Measurements from ENCODE around the gene CFAP70. TPM values are rescaled to one million over a fixed set of nuclear protein-coding genes. Genes with fewer than 3 reads are reported as not detected.

Gene CFAP70
- total RNA-seq, 1 experiment from 2014 or later = 2.9 TPM

DNA sequence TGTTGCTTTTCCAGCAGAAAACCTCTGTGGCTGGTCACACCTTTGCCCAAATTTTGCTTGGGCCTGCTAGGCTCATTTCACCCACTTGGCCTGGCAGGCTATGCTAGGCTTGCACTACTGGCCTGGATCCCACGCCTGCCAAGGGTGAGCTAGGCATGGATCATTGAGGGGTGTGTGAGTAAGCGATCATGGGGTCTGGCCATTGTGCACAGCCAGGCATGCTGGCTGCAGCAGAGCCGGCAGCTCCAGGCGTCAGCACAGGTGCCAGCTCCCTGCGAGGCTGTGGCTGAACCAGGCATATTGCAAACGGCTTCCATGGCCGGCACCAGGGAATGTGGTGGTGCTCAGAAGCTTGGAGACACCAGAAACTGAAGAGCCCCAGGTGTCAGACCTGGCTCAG lies 19.2 kb downstream of the CFAP70 start:
- H3K27me3 ChIP-seq (ENCODE audit: insufficient read depth, low read length) = no peaks in the 10 kb centered on the region
- no peak overlapping the region for H3K27ac ChIP-seq (ENCODE audit: low read depth, low read length)
- no peaks in the 10 kb centered on the region; a peak in 1 of 4 replicates for H3K9me3 ChIP-seq (ENCODE audit: control insufficient read depth in 1 of 2, insufficient read depth in 1 of 2, low read depth in 1 of 2, low read length in 2 of 2)
- no peak overlapping the region for H2AFZ ChIP-seq (ENCODE audit: low read depth, low read length, poor library complexity, severe bottlenecking)
- CTCF ChIA-PET = no interaction called here
- H3K4me3 ChIP-seq (replicated peaks in 1 of 2; ENCODE audit: low read depth in 1 of 2, low read length in 2 of 2) = no peak overlapping the region
- no peak overlapping the region; the same call in 1 of the 2 replicates for H3K4me2 ChIP-seq (ENCODE audit: low read length)
- H3K36me3 ChIP-seq (ENCODE audit: control insufficient read depth in 1 of 2, insufficient read depth in 2 of 2, low read length in 2 of 2) = no peaks in the 10 kb centered on the region; a peak in 1 of 4 replicates
- TF ChIP-seq, protein P1, sequence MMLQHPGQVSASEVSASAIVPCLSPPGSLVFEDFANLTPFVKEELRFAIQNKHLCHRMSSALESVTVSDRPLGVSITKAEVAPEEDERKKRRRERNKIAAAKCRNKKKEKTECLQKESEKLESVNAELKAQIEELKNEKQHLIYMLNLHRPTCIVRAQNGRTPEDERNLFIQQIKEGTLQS (IDR thresholded peaks at IDR 0.05) = no peak
- TF ChIP-seq, protein P2, sequence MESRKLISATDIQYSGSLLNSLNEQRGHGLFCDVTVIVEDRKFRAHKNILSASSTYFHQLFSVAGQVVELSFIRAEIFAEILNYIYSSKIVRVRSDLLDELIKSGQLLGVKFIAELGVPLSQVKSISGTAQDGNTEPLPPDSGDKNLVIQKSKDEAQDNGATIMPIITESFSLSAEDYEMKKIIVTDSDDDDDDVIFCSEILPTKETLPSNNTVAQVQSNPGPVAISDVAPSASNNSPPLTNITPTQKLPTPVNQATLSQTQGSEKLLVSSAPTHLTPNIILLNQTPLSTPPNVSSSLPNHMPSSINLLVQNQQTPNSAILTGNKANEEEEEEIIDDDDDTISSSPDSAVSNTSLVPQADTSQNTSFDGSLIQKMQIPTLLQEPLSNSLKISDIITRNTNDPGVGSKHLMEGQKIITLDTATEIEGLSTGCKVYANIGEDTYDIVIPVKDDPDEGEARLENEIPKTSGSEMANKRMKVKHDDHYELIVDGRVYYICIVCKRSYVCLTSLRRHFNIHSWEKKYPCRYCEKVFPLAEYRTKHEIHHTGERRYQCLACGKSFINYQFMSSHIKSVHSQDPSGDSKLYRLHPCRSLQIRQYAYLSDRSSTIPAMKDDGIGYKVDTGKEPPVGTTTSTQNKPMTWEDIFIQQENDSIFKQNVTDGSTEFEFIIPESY (IDR thresholded peaks at IDR 0.05; ENCODE audit: extremely low read depth, insufficient replicate concordance, low read length) = no peak
- TF ChIP-seq, protein P3, sequence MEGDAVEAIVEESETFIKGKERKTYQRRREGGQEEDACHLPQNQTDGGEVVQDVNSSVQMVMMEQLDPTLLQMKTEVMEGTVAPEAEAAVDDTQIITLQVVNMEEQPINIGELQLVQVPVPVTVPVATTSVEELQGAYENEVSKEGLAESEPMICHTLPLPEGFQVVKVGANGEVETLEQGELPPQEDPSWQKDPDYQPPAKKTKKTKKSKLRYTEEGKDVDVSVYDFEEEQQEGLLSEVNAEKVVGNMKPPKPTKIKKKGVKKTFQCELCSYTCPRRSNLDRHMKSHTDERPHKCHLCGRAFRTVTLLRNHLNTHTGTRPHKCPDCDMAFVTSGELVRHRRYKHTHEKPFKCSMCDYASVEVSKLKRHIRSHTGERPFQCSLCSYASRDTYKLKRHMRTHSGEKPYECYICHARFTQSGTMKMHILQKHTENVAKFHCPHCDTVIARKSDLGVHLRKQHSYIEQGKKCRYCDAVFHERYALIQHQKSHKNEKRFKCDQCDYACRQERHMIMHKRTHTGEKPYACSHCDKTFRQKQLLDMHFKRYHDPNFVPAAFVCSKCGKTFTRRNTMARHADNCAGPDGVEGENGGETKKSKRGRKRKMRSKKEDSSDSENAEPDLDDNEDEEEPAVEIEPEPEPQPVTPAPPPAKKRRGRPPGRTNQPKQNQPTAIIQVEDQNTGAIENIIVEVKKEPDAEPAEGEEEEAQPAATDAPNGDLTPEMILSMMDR (IDR thresholded peaks at IDR 0.05 in 2 of 3, conservative IDR thresholded peaks at IDR 0.05 in 1 of 3; ENCODE audit: borderline replicate concordance in 1 of 3, insufficient read depth in 1 of 3, low read depth in 2 of 3, low read length in 2 of 3) = no peak
- TF ChIP-seq ZNF274 (IDR thresholded peaks at IDR 0.05; ENCODE audit: low read depth, low read length) = no peak
- TF ChIP-seq SRF (IDR thresholded peaks at IDR 0.05; ENCODE audit: low read depth) = no peak
- TF ChIP-seq CEBPB (IDR thresholded peaks at IDR 0.05; ENCODE audit: low read depth) = no peak
- TF ChIP-seq SIN3A (IDR thresholded peaks at IDR 0.05; ENCODE audit: low read depth) = no peak
- no peak for TF ChIP-seq POLR2A (IDR thresholded peaks at IDR 0.05; ENCODE audit: borderline replicate concordance, extremely low read depth, insufficient read depth, insufficient read length)
- TF ChIP-seq EGR1 (IDR thresholded peaks at IDR 0.05; ENCODE audit: low read depth) = no peak
- H4K20me1 ChIP-seq (ENCODE audit: insufficient read depth) = no peaks in the 10 kb centered on the region
- H3K4me1 ChIP-seq (ENCODE audit: control insufficient read depth in 1 of 2, insufficient read depth in 2 of 2, low read length in 2 of 2) = peaks cover 0 to 15% of the 10 kb centered on the region in 2 experiments; a peak in 2 of 4 replicates
- DNase-seq (ENCODE audit: low read depth, low spot score) = no peak
- H3K79me2 ChIP-seq (ENCODE audit: insufficient read depth, low read length) = no peaks in the 10 kb centered on the region
- RAD21 ChIA-PET (ENCODE audit: low non-redundant PET in 1 of 2, low total read pairs in 2 of 2, uncharacterized antibody in 2 of 2, unreplicated experiment in 2 of 2) = interaction anchor here in 1 of 2 experiments (0.7 kb wide), 1 partner anchor 44 kb away, joined by 4 read pairs; no protein-coding TSS in a partner anchor
- BruUV-seq (replicated peaks) = no TSS peak
- H3K9me2 ChIP-seq (ENCODE audit: insufficient read depth) = no peaks in the 10 kb centered on the region
- H3K9ac ChIP-seq (ENCODE audit: low read length) = no peak overlapping the region
- POLR2A ChIA-PET = no interaction called here
- intact Hi-C loops (cut with micrococcal nuclease) = no loop called here
- no peak for ATAC-seq
